KMS-11 (cell line): ENCODE measurements around the gene G2E3.

Source experiments
- H2AFZ ChIP-seq: fragments of 200-600 bp; sonication (generic); 2 replicates; pipeline ENCODE4 v1.6.1; 2016; ENCODE audit warnings: antibody characterized with exemption, mixed run types, low read depth
- H3K27ac ChIP-seq: fragments of 200-600 bp; sonication (generic); 2 replicates; pipeline ENCODE4 v1.6.1; 2016; ENCODE audit warnings: mild to moderate bottlenecking, mixed run types
- H3K27me3 ChIP-seq: fragments of 200-600 bp; sonication (generic); 2 replicates; pipeline ENCODE4 v1.6.1; 2017; ENCODE audit warnings: mild to moderate bottlenecking, low read depth, mixed run types, moderate library complexity; ENCODE audit not compliant: insufficient read depth
- H3K36me3 ChIP-seq: fragments of 200-600 bp; sonication (generic); 2 replicates; pipeline ENCODE4 v1.6.1; 2017; ENCODE audit warnings: mild to moderate bottlenecking, mixed run types; ENCODE audit not compliant: insufficient read depth
- H3K4me1 ChIP-seq: fragments of 200-600 bp; sonication (generic); 2 replicates; pipeline ENCODE4 v1.6.1; 2016; ENCODE audit warnings: mild to moderate bottlenecking, low read depth, mixed run types; ENCODE audit not compliant: poor library complexity, severe bottlenecking
- H3K4me2 ChIP-seq: fragments of 200-600 bp; sonication (generic); 2 replicates; pipeline ENCODE4 v1.7.0; 2016; ENCODE audit warnings: mild to moderate bottlenecking, mixed run types
- H3K4me3 ChIP-seq: fragments of 200-600 bp; sonication (generic); IDR thresholded peaks from 2 replicates; pipeline ENCODE4 v1.6.1; 2017; ENCODE audit warnings: low read depth, low read length, mixed read lengths; ENCODE audit not compliant: insufficient read depth
- H3K79me2 ChIP-seq: fragments of 200-600 bp; sonication (generic); 2 replicates; pipeline ENCODE4 v1.6.1; 2016; ENCODE audit warnings: low read depth, mixed run types; ENCODE audit not compliant: insufficient read depth
- H3K9ac ChIP-seq: fragments of 200-600 bp; sonication (generic); 2 replicates; pipeline ENCODE4 v1.6.1; 2016; ENCODE audit warnings: mild to moderate bottlenecking, mixed run types
- H4K20me1 ChIP-seq: fragments of 200-600 bp; sonication (generic); 2 replicates; pipeline ENCODE4 v1.6.1; 2016; ENCODE audit warnings: mild to moderate bottlenecking, mixed run types; ENCODE audit not compliant: insufficient read depth
- TF ChIP-seq, protein P1 (sequence below): fragments of 200-600 bp; sonication (generic); conservative IDR thresholded peaks from 2 replicates; pipeline ENCODE4 v1.6.1; 2017; ENCODE audit warnings: low read depth, mild to moderate bottlenecking, antibody characterized with exemption, low read length, moderate library complexity, mixed read lengths

Gene G2E3

GRCh38 chr14:30564235-30564867 lies 5.4 kb downstream of the G2E3 start:
- H3K36me3 ChIP-seq, result no peaks in the 10 kb centered on the region
- TF ChIP-seq, protein P1, sequence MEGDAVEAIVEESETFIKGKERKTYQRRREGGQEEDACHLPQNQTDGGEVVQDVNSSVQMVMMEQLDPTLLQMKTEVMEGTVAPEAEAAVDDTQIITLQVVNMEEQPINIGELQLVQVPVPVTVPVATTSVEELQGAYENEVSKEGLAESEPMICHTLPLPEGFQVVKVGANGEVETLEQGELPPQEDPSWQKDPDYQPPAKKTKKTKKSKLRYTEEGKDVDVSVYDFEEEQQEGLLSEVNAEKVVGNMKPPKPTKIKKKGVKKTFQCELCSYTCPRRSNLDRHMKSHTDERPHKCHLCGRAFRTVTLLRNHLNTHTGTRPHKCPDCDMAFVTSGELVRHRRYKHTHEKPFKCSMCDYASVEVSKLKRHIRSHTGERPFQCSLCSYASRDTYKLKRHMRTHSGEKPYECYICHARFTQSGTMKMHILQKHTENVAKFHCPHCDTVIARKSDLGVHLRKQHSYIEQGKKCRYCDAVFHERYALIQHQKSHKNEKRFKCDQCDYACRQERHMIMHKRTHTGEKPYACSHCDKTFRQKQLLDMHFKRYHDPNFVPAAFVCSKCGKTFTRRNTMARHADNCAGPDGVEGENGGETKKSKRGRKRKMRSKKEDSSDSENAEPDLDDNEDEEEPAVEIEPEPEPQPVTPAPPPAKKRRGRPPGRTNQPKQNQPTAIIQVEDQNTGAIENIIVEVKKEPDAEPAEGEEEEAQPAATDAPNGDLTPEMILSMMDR, result no peak
- no peak overlapping the region for H3K9ac ChIP-seq
- H4K20me1 ChIP-seq, result no peaks in the 10 kb centered on the region; the same call in 1 of the 2 replicates
- H2AFZ ChIP-seq, result no peak overlapping the region
- no peaks in the 10 kb centered on the region for H3K27me3 ChIP-seq
- no peak overlapping the region for H3K4me3 ChIP-seq
- peaks cover 96% of the 10 kb centered on the region for H3K79me2 ChIP-seq
- H3K27ac ChIP-seq, result no peak overlapping the region
- peaks cover 13% of the 10 kb centered on the region for H3K4me1 ChIP-seq
- no peak overlapping the region for H3K4me2 ChIP-seq

DNA sequence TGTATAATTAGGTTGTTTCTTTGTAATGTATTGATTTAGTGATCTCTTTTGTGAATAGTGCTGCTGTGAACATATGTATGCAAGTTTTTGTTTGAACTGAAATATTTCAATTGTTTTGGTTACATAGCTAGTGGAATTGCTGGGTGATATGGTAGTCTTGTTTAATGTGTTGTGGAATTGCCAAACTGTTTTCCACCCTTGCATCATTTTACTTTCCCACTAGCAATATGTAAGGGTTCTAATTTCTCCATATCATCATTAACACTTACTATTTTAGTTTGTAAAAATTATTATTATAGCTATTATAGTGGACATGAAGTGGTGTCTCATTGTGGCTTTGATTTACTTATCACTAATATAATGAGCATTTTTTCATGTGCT lies 5.9 kb downstream of the G2E3 start:
- Histone ChIP-seq H3K4me2 (no peak overlapping the region), H3K4me3 (no peak overlapping the region), H3K27me3 (no peaks in the 10 kb centered on the region), H3K9ac (no peak overlapping the region), H3K36me3 (no peaks in the 10 kb centered on the region), H4K20me1 (no peaks in the 10 kb centered on the region; the same call in 1 of the 2 replicates), H2AFZ (no peak overlapping the region), H3K27ac (no peak overlapping the region), H3K4me1 (peaks cover 13% of the 10 kb centered on the region), H3K79me2 (peaks cover 96% of the 10 kb centered on the region)
- TF ChIP-seq, protein P1, result no peak

DNA sequence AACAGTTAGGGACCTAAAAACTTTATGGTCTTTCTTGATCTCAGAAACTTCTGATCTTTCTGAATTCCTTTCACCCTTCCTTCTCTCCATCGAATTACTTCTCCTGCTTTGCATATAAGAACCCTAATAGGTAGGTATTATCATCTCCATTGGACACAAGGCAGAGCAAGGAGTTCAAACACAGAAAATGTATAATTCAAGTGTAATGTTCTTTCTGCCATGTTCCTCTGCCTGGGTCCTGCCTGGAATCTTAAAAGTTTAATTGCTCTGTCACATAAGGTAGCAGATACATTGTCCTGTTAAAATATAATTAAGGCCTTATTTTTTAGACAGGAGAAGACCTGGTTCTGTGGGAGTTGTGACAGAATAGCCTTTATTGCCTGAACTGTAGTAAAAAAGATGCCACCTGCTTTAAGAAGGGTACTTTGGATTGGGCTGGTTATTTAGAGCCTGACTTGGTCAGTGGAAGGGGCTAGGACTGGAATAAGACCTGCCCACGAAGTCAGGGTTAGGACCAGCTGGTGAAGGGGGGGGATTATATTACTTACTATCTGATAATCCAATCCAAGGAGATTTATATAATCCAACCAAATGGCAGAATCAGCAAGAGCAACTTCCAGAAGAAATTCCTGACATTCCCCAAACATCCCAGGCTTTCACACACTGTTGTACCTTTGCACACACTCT lies 10.4 kb downstream of the G2E3 start:
- no peaks in the 10 kb centered on the region for H3K36me3 ChIP-seq
- H3K9ac ChIP-seq, result no peak overlapping the region
- H2AFZ ChIP-seq, result no peak overlapping the region
- no peak overlapping the region for H3K4me3 ChIP-seq
- H3K4me2 ChIP-seq, result no peak overlapping the region
- no peaks in the 10 kb centered on the region for H3K4me1 ChIP-seq
- no peaks in the 10 kb centered on the region for H4K20me1 ChIP-seq
- no peaks in the 10 kb centered on the region for H3K27me3 ChIP-seq
- TF ChIP-seq, protein P1, result no peak
- H3K79me2 ChIP-seq, result peaks cover 96% of the 10 kb centered on the region
- no peak overlapping the region for H3K27ac ChIP-seq

- H2AFZ ChIP-seq, result no peak overlapping the region
- H3K4me2 ChIP-seq, result no peak overlapping the region
- no peak overlapping the region for H3K4me3 ChIP-seq
- H3K4me1 ChIP-seq, result no peaks in the 10 kb centered on the region
- H3K9ac ChIP-seq, result no peak overlapping the region
- H3K27me3 ChIP-seq, result no peaks in the 10 kb centered on the region
- H3K27ac ChIP-seq, result no peak overlapping the region
- TF ChIP-seq, protein P1, result no peak
- no peaks in the 10 kb centered on the region for H4K20me1 ChIP-seq
- peaks cover 96% of the 10 kb centered on the region for H3K79me2 ChIP-seq
- H3K36me3 ChIP-seq, result no peaks in the 10 kb centered on the region
These were observed 10.9 kb downstream of the G2E3 start for GRCh38 chr14:30569903-30570226.
